ENCODE results near the gene SUN1.
"Not testable (repeated sequence)": the region's sequence is repeated elsewhere in the genome, so short reads cannot be mapped to it uniquely, and the experiment has no call there.

SUN1 gene

DNA sequence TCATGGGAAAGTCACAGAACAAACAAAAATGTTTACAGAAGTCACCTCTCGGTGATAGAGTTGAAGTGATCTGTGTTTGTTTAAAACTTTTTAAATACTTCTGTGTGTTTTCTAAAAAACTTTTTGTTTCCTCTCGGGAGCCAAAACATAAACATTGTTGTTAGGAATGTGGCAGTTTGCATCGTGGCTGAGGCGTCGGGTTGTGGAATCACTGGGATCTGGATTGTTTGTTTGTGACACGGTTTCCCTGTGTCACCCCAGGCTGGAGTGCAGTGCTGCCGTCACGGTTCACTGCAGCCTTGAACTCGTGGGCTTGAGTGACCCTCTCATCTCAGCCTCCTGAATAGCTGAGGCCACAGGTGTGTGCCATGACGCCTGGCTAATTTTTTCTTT is 29.0 kb upstream of the SUN1 start:
- H3K4me3 ChIP-seq (ENCODE audit: low read depth, low read length), result no peak overlapping the region

DNA sequence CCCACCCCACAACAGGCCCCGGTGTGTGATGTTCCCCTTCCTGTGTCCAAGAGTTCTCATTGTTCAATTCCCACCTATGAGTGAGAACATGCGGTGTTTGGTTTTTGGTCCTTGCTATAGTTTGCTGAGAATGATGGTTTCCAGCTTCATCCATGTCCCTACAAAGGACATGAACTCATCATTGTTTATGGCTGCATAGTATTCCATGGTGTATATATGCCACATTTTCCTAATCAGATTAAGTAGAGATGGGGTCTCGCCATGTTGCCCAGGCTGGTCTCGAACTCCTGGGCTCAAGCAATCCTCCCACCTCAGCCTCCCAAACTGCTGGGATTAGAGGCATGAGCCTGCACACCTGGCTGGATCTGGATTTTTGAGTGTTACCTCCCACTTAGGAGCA is 28.5 kb upstream of the SUN1 start:
- H3K4me3 ChIP-seq (ENCODE audit: low read depth, low read length), result not testable (repeated sequence)

DNA sequence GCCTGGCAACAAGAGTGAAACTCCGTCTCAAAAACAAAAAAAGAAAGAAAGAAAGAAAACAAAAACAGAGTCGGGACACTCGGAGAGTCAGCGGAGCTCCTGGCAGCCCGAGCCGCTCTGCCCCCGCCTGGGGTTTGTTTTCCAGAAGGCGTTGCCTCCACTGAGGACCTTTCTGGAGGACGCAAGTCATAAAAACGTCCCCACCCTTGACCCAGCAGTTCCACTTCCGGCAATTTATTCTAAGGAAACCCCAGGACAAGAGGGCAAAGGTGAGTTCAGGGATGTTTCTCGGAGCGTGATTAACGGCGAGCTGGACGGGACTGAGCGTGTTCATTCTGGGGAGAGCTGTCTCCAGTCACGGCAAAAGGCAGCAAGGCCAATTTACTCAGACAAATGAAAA is 27.0 kb upstream of the SUN1 start:
- H3K4me3 ChIP-seq (ENCODE audit: low read depth, low read length), result no peak overlapping the region

DNA sequence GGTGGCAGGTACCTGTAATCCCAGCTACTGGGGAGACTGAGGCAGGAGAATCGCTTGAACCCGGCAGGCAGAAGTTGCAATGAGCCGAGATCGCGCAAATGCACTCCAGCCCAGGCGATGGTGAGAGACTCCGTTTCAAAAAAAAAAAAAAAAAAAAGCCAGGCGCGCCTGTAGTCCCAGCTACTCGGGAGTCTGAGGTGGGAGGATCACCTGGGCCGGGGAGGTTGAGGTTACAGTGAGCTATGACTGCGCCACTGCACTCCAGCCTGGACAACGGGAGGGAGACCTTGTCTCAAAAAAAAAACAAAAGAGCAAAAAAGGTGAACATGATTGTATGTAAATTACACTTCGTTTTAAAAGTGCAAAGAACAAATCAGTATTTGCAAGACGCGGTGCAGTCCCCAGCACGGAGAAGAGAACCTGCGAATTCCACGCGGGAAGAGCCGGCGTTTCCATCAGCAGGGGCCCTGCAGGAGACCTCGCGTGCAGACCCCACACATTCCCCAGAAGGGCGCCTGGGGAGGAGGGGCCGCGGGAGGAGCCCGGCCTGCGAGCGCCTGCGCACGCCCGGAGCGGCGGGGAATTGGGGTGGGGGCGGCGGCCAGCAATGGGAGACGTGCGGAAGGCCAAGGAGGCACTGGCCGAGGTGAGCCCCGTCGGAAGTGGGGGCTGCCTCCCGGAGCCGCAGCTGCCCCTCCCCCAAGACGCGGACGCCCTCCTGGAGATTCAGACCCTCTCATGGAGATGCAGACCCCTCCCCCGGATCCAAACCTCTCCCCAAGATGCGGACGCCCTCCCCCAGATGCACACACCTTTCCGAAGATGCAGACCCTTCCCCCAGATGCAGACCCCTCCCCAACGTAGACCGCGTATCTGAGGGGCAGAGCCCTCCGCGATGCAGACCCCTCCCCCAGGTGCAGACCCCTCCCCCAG is 16.7 kb upstream of the SUN1 start:
- peak overlapping the region; percentile 48 for H3K4me3 ChIP-seq (ENCODE audit: low read depth, low read length)

DNA sequence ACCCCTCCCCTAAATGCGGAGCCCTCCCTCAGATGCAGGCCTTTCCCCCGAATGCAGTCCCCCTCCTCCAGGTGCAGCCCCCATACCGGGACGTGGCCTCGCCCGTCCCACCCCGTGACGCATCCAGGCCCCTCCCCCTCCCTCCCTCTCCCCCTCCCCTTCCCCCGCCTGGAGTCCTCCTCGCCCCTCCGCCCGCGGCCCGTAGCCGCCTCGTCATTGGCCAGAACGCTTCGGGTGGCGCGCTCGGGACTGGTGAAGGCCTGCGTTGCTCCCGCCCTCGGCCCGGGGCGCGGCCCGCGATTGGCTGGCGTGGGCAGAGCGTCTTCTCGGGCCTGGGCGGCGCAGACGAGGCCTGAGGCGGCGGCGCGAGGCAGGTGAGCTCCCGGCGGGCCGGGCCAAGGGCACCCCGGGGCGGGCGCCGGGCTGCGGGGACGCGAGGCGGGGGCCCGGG is 16.0 kb upstream of the SUN1 start:
- no peak overlapping the region for H3K4me3 ChIP-seq (ENCODE audit: low read depth, low read length)

DNA sequence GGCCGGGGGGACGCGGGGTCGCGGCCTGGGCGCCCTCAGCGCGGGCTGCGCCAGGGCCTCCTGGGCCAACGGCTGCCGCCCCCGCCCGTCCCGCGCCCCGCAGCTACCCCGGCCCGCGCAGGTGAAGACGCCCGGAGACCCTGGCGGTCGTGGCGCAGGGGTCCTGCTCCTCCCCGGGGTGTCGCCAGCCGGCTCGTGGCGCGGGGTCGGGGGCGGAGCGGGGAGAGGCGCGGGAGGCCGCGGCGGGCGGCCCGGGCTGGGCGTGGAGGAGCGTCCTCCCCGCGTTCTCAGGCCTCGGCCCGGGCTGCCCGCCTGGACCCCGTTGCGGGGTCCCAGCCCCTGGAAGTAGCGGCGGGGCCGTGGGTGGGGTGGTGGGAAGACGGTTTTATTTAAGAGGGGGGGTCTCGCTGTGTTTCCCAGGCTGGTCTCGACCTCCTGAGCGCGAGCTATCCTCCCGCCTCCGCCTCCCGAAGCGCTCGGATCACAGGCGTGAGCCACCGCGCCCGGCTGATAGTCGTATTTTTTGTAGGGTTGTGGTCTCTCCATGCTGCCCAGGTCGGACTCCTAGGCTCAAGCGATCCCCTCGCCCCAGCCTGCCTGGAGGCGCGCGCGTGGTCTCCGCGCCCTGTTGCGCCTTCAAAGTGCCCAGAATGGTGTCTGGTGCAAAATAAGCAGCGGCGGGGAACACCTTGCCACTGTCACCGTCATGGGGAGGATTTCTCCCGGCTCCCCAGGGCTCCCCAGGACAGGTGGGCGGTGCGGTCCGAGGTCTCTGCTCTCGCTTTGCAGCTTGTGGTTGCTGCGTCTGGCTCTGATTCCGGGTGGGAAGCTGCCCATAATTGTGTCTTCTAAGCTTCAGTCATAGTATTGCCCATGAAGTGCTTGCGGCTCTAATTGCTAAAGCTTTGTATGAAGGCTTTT is 15.3 kb upstream of the SUN1 start:
- H3K4me3 ChIP-seq (ENCODE audit: low read depth, low read length), result peak overlapping the region; percentile 81

DNA sequence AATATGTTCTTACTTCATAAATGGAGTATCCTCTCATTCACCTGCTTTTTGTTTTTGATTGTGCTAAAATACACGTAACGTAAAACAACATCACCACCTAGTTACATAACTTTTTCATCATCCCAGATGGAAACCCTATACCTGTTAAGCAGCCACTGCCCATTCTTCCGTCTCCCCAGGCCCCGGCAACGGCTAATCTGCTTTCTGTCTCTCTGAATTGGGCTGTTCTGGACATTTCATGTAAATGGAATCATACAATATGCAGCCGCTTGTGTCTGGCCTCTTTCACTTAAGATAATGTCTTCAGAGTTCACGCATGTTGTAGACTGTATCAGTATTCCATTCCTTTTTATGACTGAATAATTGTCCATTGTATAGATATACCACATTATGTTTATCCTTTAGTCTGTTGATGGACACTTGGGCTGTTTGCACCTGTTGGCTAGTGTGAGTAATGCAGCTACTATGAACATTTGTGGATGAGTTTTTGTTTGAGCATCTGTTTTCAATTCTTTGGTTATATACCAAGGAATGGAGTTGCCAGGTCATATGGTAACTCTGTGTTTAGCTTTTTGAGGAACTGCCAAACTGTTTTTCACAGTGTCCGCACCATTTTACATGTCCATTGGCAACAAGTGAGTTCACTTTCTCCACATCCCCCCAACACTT is 14.1 kb upstream of the SUN1 start:
- H3K4me3 ChIP-seq (ENCODE audit: low read depth, low read length), result no peak overlapping the region

DNA sequence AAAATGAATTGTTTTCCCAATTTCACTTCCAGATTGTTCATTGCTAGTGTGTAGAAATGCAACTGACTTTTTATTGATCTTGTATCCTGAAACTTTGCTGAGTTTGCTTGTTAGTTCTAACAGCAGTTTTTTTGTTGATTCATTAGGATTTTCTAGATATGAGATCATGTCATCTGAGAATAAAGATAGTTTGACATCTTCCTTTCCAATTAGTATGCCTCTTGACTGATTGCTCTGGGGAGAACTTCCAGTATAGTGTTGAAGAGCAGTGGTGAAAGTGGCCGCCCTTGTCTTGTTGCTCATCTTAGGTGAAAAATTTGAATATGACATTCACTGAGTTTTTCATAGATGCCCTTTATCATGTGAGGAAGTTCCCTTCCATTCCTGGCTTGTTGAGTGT is 11.9 kb upstream of the SUN1 start:
- no peak overlapping the region for H3K4me3 ChIP-seq (ENCODE audit: low read depth, low read length)

DNA sequence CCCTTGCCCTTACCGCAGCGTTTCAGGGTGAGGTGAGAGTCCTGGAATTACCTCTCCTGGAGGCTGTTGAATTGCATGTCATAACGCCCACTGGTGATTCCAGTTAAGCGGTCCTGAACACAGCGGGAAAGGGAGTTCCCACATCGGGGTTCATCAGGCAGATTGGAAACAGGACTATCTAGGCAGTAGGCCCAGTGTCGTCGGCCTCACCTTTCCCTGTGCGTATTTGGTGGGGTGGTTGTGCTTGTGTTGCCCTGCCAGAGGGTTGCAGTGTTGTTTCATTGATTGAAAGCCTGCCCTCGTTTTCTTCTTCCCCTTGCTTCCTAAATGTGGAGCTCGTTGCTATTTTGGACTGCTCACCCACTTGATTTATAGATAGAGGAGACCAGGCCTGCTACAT is 10.6 kb upstream of the SUN1 start:
- no peak overlapping the region for H3K4me3 ChIP-seq (ENCODE audit: low read depth, low read length)

DNA sequence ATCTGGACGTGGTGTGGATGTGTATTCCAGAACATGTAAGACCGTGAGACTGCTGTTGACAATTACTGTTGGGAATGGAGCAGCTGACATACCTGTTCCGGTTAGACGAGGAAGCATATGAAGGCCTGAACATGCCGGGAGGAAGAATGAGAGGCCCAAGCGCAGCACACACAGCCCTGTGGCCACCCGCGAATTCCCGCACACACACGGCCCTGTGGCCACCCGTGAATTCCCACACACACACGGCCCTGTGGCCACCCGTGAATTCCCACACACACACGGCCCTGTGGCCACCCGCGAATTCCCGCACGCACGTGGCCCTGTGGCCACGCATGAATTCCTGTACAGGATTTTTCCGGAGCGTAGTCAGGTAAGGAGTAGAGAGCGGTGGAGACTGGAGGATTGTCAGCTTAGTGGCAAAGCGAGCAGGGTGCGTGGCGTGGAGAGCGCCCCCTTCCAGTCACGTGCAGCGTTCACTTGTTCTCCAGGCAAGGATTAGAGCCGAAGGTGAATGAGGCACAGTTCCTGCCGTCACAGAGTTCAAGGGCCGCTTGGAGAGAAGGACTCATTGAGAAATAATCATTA is 9.5 kb upstream of the SUN1 start:
- H3K4me3 ChIP-seq (ENCODE audit: low read depth, low read length), result no peak overlapping the region

DNA sequence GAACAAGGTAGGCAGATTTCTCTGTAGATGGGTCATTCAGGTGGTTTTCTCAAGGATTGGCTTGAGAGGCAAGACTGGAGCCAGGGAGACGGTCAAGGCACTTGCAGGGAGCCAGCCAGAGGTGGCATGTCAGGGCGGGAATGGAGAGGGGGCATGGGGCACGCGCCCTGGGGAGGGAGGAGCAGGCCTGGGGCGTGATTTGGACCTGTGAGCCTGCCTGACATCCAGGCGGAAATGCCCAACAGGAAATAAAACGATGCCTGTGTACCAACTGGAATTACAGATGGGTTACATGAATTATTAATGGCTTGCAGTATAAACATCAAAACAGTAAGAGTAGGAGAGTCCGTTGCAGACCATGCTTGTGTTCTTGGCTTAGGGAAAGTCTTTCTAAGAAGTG is 8.6 kb upstream of the SUN1 start:
- H3K4me3 ChIP-seq (ENCODE audit: low read depth, low read length), result no peak overlapping the region

DNA sequence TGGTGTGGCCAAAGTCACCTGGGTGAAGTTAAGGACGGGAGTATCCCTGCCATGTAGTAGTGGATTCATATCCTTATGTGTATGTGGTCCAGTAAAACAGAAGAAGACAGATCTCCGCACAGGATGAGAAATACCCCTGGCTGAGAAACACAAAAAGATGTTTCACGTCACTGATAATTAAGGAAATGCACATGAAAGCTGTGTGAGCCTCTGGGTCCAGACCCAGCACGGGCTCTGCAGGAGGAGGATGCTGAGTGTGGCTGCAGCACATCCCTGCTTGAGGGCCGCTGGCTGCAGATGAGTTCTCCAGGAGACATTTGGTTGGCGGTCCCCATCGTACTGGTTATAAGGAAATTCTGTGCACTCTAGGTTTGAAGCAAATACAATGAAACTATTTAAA is 8.2 kb upstream of the SUN1 start:
- H3K4me3 ChIP-seq (ENCODE audit: low read depth, low read length), result no peak overlapping the region

DNA sequence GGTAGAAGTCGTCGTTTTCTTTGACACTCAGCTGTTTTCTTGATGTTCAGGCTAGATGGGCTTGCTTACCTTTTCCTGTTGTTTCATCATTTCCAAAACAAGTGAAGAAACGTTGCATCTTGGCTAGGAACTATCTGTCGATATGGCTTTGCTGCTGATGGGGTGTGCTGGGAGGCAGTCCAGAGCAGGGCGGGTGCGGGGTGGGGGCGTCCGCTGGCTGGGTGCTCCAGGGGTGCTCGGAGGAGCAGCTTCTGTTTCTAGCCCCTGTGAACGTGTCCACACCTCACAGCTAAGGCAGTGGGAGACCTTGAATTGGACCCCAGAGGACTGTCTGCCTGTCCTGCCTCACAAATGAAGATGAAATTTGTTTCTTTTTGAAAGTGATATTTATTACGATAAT is 7.6 kb upstream of the SUN1 start:
- H3K4me3 ChIP-seq (ENCODE audit: low read depth, low read length), result no peak overlapping the region

DNA sequence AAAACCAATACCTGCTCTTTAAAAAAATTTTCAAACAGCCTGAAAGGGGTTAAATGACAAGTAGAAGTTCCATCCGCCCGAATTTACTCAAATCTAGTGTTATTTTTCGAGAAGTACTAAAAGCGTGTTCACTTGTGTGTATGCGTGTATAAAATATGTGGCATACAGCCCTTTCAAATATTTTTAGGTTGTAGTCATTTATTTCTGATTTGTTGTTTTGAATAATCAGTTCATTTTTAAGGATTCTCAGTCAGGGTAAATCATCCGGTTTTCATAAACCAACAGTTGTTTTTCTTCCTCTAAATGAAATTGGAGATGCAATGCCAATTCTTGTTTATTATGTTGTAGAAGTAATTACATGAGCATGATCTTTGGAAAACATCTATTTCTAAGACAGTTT is 6.9 kb upstream of the SUN1 start:
- no peak overlapping the region for H3K4me3 ChIP-seq (ENCODE audit: low read depth, low read length)

DNA sequence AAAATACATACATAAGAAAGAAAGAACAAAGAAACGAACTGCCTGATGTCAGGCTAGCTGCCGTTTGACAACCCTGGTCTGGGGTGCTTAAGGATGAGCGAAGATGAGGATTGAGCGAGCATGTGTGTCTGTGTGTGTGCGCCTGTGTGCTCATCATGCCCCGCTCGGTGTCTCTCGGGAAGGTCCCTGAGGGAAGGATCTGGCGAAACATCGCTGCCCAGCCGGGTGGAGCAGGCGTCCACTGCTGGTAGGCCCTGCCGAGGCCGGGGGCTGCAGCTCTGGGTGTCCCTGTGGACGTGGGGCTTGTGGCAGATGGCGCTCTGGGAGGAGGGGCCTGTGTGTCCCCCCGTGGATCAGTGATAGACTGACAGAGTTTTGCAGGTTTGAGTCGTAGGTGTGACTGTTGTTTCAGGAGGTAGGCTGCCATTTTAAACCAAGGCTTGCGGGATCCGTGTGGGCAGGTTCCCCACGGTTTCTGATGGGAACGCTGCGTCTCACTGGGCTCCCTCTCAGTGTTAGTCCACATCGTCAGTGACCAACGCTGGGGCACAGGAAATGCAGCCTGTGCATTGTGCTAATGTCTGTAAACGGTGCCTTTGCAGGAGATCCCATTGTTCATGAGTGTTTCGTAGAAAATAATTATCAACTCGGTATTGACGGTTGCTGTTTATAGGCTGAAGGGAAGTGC is 5.9 kb upstream of the SUN1 start:
- no peak overlapping the region for H3K4me3 ChIP-seq (ENCODE audit: low read depth, low read length)

DNA sequence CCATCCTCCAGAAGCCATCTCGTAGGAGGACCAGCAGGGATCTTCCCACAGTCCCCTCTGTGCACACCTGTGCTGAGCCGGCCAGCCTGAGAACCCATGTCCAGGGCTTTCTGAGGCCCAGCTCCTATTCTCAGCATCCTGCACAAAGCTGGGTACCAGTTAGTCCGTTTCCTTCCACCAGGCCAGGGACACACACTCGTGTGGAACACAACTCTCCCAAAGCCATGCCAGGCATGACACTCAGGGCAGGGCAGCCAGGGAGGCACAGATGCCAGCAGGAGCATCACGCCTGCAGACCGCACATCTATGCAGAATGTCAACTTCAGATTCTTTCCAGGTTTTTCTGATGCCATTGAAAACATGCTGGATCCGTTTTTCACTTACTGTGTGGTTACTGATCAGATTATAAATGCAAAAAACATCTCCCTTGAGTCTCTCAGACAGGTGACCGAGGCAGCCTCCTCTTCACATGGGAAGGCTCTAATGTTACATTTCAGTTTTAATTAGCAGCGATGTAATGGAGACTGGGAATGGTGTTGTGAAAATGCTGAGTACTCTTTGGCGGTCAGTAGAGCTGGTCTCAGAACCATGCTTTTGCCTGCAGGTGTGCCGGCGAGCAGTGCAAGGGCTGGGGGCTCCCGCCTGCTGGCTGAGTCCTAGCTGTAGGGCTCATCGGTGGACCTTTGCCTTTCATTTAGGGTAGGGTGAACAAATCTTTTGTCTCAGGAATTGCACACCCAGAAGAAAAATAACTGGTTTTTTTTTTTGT is 3.3 kb upstream of the SUN1 start:
- H3K4me3 ChIP-seq (ENCODE audit: low read depth, low read length), result no peak overlapping the region

DNA sequence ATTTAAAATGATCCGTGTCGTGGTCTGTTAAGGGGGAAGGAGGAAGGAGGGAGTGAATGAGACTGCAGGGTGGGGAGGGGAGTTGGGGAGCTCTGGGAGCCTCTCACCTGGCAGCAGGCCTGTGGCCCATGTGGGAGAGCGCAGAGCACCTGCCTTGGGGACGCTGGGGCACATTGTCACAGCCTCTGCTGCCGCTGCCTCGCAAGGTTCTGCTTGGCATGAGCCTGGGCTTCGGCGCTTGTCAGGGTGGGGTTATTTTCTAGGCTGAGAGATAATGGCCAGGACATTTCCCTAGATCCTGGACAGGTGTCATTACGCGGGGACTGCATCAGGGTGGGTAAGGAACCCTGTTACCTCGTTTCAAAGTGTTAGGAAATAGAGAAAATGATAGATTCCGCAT is 2.2 kb upstream of the SUN1 start:
- no peak overlapping the region for H3K4me3 ChIP-seq (ENCODE audit: low read depth, low read length)

DNA sequence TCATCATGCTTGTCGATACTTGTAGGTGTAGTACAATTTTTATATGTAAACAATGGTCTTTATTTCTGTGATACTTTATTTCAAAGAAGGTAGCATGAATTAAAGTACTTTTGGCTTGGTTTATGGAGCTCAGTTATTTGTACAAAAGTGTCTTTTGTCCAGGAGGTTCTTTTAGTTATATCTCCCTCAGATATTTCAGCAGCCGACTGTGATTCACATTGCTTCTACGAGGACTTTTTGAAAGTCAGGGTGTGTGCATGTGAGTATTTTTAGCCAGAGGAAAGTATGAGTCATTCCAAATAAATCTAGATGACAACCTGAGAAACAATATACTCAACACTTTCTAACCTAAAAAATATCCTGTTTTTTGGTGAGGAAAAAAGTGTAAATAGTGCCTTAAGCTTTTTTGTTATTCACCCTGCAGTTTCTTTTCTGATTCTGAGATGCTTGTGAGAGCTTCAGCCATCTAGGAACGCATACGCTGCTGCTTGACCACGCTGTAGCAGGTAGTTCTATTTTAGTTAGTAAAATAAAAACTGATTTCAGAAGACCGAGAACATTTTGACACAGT is 595 bp upstream of the SUN1 start:
- no peak overlapping the region for H3K4me3 ChIP-seq (ENCODE audit: low read depth, low read length)

DNA sequence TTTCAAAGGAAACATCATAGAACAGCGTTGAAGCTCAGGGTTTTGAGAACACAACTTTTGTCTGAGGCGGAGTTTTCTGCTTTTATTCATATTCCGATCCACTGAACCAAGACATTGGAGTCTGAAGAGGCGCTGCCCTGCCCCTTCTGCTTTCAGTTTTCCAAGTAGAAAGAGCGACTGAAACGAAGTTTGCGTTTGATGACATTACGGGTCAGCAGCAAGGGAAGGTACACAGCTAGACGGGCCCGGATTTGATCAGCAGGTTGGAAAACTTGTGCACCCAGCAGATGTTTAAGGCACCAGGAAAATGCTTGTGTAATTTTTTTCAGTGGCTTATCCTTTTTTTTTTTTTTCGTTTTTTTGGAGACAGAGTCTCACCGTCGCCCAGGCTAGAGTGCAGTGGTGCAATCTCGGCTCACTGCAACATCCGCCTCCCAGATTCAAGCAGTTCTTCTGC is 720 bp downstream of the SUN1 start:
- H3K4me3 ChIP-seq (ENCODE audit: low read depth, low read length), result no peak overlapping the region

Measured in iPS-11a (cell line).